HG02759 (cell line): ENCODE measurements around the gene PLCB4.
"Not testable (repeated sequence)": the region's sequence is repeated elsewhere in the genome, so short reads cannot be mapped to it uniquely, and the experiment has no call there.

Source experiments
- ATAC-seq: cut with Tn5 transposase; IDR thresholded peaks from one replicate; pipeline ENCODE4 v1.9.1; 2021; ENCODE audit warnings: mild to moderate bottlenecking, moderate library complexity; ENCODE audit not compliant: unreplicated experiment

The PLCB4 gene

DNA sequence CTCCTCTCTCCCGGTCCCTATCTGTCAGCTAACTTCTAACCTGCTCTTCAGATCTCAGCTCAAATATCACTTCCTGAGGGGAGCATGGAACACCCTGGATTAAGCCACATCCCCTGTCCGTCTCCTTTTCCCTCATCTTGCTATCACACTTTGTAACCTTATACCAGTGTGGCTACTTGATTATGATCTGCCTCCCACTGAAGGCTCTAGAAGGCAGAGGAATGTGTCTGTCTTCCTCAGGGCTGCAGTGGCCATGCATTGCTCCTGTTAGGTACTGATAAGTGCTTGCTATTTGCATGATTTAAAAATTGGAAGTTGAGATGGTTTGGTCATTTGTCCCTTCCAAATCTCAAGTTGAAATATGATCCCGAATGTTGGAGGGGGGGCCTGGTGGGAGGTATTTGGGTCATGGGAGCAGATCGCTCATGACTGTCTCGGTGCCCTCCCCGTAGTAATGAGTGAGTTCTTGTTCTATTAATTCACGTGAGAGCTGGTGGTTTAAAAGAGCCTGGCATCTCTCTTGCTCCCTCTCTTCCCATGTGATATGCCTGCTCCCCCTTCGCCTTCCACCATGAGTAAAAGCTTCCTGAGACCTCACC, 71.4 kb downstream of the PLCB4 start:
- ATAC-seq = no peak

DNA sequence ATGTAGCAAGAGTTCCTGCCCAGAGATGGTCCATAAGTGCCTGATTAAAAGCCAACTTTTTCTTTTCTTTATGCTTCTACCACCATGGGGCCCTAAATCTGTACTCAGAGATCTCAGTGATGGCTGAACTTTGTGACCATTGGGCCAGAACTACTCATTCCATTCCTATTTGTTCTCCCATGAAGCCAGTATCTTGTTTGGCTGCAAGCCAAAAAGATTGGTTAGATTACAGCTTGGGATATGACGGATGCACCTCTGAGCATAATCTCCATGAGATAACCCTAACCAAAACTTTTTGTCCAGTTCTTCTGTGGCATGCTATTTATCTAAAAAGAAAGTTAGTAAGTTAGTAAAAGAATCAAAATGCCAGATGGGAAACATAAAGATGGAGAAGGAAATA, 72.2 kb downstream of the PLCB4 start:
- ATAC-seq = no peak

DNA sequence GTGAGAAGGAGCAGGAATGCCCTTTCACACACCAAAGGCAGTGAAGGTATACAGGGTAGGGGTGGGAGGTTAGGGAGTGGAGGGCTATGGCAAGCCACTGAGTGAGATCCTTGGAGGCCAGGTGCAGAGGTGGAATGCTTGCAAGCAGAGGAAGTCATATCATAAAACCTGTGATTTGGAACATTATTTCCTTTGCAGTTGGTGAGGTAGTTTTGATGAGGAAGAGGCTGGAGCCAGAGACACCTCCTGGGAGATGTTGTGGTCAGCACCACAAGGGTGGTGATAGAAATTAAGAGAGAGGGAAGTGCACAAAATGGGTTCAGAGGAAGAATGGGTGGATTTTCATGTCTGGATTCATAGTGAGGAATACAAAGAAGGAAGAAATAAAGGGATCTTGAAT, 73.0 kb downstream of the PLCB4 start:
- no peak for ATAC-seq

DNA sequence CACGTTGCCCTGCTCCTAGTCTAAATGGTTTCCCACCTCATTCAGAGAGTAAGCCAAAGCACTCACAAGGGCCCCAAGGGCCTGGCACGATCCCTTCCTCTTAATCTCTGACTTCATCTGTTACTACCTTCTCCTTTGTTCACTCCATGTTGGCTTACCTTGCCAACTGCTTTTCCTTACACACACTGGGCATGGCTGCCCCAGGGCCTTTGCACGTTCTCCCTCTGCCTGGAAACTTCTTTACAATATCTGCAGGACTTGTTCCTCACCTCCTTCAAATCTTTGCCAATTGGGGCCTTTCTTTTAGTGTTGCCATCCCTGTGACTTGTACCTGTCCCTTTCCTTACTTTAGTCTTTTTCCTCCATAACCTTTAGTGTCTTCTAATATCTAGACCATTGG, 73.9 kb downstream of the PLCB4 start:
- ATAC-seq = no peak

DNA sequence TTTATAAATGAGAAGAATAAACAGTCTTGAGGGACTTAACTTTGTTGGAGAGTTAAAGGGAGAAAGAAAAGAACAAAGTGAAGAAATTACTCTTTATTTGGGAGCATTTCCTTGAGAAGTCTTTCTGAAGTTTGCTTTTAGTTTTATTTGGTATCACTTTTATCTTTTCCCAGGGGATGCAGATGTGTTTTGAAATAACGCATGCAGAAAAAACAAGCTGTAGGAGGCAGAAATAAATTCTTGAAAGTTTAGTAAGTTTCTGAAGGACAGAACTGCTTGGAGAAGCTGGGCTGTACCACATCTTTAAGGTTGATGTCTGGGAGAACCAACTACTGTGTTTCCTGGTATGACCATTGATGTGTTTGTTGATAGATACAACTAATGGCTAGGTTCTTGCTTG, 75.0 kb downstream of the PLCB4 start:
- no peak for ATAC-seq

DNA sequence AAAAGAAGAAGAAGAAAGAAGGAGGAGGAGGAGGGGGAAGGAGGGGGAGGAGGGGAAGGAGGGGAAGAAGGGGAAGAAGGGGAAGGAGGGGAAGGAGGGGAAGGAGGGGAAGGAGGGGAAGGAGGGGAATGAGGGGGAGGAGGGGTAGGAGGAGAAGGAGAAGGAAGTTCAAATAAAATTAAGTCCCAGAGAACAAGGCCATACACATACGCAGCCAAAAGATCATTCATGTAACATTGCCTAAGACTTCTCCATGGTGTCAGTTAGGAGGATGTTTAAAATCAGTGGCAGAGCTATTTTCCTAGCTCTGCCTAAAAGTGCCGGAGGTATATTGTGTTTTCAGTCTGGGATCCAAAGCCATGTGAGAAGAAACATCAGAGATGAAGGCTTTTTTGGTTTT, 75.8 kb downstream of the PLCB4 start:
- no peak for ATAC-seq

DNA sequence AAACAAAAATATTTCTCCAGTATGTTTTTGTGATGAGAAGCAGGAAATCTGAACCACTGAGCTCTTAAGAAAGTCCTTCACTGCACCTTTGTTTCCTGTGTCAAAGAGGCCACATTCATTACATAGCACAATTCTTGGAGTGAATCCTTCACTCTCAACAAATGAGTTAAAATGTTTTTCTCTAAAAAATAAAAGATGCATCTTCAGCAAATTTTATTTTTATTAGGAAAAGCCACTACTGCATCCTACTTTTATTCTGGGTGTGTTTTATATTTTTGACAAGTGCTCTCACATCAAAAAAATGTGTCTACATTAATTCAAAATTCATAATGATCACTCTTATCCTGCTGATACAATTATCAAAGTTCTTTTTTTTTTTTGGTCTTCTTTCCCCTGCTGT, 76.3 kb downstream of the PLCB4 start:
- ATAC-seq = no peak

DNA sequence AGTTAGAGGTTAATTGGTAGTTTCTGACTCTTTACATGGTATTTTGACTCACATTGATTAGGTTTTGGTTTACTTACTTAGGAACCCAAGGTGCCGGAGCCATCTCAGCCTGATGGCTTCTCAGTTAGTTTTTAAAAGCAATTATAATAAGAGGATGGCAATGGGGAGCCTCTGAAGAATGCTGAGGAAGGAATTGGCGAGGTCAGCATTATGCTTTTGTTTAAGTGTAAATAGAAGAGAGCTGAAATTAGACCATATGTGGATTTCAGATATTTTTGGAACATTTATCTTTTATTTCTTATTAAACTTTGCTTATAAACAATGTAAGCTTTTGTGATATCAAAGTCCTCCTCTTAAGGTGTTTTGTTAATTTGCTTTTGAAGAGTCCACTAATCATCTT, 77.8 kb downstream of the PLCB4 start:
- no peak for ATAC-seq

DNA sequence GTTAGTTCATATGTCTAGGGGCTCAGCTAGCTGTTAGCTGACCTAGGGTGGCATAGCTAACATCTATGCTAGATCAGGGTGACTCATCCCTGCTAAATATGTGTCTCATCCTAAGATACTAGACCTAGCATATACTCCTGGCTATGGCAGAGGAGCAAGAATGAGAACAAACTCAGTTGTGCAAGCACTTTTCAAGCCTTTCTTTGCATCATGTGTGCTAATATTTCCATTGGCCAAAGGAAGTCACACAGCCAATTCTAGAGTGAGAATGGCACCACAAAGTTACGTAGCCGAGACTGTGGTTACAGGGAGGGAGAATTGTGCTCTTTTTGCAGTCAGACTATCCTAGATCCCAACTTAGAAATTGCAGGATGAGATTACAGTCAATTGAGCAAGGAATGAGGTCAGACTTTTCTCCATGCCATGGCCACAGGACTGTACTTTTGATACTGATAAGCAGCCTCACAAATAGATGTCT, 78.7 kb downstream of the PLCB4 start:
- ATAC-seq = no peak

DNA sequence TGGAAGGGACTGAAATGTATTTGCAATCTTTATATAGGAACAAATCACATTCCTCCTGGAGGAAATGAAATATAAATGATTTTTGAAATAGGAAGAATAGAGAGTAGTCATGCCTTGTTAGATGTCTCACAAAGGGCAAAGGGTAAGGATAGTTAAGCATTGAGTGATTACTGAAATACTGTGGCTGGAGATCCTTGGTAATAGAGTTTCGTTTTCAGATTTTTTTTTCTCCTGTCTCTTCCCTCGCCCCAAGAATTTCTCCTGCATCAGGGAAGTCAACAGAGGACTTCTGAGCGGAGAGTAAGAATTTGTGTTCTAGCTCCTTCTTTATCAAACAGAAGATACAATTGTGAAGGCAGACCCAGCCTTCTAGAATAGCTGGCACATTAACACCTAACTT, 79.4 kb downstream of the PLCB4 start:
- no peak for ATAC-seq

DNA sequence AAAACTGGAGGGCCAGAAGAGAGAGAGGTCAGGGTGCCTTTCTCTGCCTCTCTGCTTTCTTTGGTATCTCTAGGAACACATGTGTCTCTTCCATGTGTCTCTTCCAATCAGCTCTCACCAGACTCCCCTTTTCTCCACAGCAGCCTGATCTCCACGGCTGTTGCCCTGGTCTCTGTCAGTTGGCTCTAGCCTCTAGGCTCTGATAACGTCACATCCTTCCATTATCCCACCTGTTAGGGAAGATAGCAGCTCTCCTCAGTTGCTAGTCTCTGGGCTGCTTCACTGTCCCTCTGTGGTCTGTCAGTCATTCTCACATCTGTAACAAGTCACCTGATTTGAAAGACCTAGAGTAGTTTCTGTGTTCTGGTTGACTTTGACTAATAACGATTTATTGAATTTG, 80.2 kb downstream of the PLCB4 start:
- no peak for ATAC-seq

DNA sequence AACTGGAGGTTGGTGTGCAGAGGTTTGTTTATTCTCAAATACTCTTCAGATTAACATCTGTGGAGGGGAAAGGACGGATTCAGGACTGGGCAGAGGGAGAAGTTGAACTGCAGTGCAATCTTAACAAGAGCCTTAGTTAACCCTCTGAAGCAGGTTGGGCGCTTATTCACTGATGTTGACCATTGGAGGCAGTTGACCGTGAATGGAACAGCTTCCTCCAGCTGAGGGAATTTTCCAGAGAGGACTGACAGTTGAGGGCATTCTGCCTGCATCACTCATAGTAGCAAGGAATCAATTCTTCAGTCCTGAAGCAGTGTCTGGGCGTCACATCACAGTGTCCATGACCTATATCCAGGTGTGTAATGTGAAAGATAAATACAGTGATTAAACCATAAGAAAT, 80.9 kb downstream of the PLCB4 start:
- no peak for ATAC-seq

DNA sequence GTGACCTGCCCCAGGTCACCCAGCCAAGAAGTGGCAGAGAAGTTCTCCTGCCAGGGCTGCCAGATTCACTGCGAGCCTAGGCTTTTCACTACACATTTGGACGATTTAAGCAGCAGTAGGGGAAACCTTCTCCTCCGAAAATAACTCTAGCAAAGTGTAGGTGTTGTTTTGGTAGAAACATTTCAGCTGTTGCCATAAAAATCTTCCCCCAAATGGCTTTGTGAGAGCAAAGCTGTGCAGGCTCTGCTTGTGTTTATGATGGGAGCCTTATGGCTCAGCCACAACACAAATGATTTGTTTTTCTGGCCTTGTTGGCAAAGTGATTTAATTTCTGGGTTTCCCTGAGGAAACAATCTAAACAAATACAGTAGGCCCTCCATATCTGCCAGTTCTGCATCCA, 81.8 kb downstream of the PLCB4 start:
- no peak for ATAC-seq

DNA sequence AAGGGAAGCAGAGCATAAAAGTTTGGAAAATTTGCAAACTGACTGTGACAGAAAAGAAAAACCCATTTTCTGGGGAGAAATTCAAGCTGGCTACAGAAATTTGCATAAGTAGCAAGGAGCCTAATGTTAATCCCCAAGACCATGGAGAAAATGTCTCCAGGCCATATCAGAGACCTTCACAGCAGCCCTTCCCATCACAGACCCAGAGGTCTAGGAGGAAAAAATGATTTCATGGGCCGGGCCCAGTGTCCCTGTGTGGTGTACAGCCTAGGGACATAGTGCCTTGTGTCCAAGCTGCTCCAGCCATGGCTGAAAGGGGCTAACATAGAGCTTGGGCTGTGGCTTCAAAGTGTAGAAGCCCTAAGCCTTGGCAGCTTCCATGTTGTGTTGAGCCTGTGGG, 83.3 kb downstream of the PLCB4 start:
- not testable (repeated sequence) for ATAC-seq

DNA sequence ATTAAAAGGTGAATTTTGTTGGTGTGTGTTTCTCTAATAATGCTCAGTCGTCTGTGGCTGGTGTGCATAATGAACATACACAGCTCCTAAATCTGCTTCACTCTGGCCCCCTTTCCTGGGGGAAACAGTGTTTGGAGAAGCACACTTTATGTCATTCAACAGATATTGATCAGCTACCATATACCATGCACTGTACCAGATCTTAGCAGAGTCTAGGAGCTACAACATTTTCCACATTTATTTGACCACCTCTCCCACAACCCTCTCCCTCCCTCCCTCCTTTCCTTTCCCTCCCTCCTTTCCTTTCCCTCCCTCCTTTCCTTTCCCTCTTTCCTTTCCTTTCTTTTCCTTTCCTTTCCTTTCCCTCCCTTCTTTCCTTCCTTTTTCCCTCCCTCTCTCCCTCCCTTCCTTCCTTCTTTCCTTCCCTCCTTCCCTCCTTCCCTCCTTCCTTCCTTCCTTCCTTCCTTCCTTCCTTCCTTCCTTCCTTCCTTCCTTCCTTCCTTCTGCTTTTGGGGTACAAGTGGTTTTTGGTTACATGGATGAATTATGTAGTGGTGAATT, 85.7 kb downstream of the PLCB4 start:
- no peak for ATAC-seq

DNA sequence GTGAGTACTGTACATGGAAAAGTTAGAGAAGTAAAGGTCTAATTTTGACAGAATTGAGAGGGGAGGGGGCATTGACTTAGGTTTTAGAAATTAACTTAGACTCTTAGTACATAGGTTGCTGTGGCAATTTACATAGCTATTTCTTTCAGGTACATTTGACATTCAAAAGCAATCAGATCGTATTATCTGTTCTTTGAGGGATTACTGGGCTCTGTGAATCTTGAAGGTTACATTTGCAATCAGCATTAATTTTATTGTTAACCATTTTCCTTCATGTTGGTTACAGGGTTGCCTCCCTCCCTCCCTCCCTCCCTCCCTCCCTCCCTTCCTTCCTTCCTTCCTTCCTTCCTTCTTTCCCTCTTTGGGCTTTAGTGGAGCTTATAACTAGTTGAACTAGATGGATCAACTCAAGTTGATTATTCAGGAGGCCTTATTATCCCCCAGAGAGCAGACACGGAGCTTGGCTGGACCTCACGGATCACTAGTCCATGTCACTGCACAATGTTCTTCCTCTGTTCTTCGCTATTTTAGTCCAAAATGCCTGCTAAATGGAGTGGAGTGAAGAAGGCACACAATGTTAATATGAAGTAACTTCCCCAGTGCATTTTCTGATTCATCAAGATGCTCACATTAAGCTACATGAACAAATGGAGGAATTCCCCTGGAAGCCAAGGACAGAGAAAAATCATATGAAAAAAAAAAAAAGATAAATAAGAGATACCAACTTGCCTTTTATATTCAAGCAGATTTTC, 87.8 kb downstream of the PLCB4 start:
- ATAC-seq = no peak

DNA sequence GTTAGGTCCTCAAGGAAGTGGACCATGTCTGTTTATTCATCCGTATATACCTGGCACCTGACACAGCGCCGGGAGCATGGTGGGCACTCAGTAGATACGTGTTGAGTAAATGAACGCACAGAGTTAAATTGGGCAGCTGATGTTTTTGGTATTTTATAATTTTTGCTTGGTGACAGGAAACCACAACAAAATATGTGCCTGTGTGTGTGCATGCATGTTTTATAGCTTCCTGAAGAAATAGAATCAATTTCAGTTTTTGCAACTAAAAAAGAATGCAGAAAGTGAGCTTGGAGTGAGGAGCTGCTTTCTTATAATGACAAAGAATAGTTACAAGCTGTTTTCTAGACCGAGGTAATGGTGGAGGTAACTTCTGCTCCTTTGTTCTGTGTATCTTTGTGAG, 91.4 kb downstream of the PLCB4 start:
- no peak for ATAC-seq

DNA sequence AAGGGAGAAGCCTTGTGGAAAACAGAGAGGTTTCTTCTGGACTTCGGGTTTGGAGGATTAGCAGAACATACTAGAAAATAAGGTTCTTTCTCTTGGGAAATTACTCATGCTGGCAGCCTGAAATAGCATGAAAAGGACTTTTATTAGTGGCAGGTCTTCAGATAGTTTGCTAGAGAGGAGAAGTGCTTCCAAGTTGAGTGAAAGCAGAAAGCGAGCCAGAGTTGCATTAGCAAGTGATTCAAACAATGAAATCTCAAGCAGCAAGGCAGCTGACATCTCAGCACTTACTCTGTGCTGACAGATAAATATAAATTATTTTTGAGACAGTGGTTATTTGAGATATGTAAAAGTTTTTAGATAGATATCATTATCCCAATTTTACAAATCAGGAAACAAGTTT, 91.9 kb downstream of the PLCB4 start:
- ATAC-seq = no peak

DNA sequence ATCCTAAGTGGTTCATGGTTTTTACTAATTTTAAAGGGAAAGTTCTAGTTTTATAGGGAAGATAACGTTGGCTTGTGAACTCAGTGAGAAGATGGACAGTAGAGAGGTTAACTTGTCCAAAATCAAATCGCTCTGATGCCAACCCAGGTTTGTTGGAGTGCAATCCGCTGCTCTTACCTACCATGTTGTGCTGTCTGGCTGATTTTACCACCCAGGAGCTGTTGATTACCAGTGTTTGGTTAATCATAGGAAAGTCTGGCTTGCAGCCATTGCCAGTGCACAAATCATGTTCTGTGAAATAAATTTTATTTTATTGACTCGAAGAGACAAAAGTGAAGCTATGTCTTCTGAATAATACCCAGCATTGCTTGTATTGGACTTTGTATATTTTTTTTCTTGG, 92.4 kb downstream of the PLCB4 start:
- no peak for ATAC-seq

DNA sequence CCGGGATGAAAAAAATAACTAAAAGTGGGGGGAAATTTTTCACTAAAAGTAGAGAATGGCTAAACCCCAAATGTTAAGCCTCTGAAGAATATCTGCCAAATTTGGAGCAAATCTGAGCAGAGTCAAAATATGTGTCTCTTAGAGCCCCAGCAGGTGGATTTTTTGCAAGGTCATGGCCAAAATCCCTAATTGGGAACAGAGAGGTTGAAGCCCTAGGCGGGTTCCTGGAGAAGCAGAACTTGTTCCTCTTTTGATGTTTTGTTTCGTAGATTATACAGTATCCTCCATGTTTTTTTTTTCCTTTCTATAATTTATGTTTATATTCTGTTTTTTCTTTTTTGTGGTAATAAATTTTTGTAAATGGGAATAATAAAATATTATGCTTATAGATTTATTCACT, 94.4 kb downstream of the PLCB4 start:
- ATAC-seq = no peak

DNA sequence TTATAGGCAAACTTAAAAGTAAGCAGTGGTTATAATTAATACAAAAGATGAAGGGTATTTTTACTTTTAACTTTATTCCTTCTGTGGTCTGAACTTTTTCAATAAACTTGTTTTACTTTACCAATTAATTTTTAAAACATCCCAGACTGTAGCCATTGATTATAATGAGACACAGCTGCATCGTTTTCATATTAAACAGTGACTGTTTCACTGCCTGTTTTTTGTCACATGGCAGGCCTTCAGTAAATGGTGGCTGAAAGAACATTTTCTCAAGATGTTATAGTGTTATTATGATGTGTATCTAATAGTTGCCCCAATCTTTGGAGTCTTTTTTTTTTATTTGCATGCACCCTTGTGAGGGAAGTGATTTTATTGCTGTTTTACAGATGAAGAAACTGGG, 95.1 kb downstream of the PLCB4 start:
- no peak for ATAC-seq

DNA sequence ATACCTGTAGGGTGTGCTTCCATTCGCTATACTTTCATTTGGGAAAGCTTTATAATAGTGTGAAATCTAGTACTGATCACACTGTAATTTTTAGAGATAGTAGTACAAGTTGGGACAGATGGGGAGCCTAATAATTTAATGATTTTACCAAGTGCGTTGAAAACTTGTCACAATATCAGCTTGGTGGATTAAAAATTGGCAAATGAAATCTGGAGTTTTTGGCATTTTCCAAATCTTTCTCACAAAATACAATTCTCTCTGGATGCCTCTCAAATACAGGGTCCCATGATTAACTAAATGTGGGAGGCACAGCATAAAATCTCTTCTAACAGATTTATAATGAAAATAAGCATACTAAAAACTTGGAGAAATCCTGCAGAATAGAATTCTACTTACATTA, 96.4 kb downstream of the PLCB4 start:
- no peak for ATAC-seq
